DMS153 treated with DMSO at 0.1 percent for 48 hours (cell line): ENCODE measurements around the gene PLK3.
A peak's percentile ranks its signal among the peaks of the same experiment; 100 is the strongest.
"Not testable (repeated sequence)": the region's sequence is repeated elsewhere in the genome, so short reads cannot be mapped to it uniquely, and the experiment has no call there.

Experiments used
- DNase-seq: peaks from one replicate; lab custom pipeline; 2025; ENCODE audit not compliant: unreplicated experiment; lab: John Stamatoyannopoulos, UW

The PLK3 gene

DNA sequence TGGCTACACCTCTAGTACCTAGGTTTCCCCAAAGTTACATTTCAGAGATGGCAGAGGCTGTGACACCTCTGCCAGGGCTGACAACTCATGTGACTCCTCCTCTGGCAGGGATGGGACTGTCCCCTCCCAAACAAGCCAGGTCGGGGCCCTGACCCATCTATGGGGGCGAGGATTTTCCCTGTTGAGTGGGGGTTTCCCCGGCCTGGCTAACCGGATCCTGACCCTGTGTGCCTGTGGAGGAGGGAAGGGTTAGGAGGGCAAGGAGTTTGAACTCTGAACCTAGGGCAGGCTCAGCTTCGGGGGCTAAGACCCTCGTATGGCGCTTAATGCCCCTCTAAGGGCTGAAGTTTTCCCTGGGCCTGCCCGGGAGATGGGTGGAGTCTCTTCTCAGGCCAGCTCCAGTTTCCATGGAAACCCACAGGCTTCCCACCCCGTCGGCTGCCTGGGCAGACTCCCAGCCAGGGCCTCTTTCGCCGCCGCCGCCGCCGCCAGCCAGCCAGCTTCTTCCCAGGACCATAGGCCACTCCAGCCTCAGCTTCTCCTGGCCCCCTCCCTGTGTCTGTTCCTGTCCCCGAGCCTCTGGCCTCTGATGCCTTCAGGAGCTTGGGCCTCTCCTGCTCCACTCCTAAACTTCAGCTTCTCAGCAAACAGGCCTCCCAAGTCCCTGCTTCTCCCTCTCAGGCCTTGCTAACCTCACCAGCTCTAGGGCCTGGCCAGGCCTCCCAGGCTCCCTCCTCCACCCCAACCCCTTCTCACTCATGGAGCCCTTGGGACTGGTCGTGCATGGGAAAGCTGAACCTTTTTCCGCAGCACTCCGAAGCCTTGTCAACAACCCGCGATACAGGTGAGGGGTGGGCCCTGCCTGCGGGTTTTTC is 8.1 kb downstream of the PLK3 start, which contains the start of gene BTBD19:
Gene BTBD19 (plus strand): TSS at position 461 of the 875 bp plus-strand sequence. CDS start 298 bp downstream, at position 759.
- no peak for DNase-seq

DNA sequence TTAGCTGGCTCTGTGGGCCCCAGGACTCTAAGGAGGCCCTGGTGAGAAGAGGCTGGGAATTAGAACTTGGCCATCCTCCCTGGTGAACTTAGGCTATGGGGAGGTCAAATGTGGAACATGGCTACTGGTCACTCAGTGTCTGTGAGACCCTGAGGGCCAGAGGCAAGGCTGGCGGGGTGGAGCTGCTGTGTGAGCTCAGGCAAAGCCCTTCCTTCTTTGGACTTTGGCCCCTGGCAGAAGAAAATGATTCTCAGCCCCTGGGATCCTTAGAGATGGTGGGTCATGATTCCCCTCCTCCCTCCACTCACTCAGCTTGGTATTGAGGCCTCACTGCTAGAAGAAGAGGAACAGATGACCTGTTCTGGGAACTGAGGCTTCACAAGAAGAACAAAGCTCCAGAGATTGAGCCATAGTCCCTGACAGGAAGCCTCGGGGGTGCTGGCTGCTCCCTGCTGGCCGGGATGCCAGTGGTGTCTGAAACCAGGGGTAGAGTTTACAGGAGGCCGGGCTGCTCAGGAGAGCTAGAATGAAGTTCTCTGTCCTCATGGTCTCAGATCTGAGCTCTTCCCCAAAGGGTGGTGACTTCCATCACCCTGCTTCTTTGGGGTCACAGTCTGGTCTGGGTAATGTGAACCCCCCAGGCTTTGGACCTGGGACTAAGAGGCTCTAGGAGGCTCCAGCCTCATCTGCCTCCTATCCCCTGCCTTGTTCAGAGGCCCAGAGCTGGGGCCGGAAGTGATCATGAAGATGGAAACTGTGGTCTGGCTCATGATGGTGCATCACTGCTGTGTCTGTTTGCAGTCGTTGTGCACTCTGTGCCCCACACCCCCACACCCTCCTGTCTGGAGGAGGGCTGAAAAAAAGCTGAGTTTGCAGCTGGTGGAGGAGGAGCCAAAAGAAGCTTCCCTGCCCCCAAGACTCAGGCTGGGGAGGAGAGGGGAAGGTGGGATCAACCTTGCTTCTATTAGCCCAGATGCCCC is 9.1 kb downstream of the PLK3 start:
- DNase-seq, result no peak

DNA sequence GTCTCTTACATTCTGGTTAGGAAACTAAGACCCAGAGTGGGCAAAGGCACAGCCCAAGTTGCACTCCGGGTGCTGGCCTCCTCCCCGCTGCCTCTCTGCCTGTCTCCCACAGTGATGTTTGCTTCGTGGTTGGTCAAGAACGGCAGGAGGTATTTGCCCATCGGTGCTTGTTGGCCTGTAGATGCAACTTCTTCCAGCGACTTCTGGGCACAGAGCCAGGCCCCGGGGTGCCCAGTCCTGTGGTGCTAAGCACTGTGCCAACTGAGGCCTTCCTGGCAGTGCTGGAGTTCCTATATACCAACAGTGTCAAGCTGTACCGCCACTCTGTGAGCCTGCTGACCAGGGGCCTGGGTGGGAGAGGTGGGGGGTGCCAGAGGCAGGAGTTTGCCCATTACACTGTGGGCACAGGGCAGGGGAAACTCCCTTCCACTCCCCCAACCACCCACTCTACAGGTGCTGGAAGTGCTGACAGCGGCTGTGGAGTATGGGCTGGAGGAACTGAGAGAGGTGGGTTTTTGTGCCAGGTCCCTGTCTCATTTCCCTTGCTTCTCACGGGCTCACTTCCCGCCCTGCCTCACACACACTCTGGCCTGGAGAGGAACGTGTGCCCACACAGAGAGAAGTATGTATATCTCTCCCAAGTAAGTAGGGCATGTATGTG is 10.1 kb downstream of the PLK3 start:
- DNase-seq, result no peak

DNA sequence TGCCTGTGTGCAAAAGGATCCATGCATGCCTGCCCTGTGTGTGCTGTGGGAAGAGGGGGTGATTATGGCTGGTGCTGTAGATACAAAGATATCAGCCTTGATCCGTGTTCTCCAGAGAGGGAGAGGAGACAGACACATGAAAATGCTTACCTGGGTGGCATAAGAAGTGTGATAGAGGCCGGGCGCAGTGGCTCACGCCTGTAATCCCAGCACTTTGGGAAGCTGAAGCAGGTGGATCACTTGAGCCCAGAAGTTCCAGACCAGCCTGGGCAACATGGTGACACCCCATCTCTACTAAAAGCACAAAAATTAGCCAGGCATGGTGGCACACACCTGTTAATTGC is 10.6 kb downstream of the PLK3 start:
- not testable (repeated sequence) for DNase-seq

DNA sequence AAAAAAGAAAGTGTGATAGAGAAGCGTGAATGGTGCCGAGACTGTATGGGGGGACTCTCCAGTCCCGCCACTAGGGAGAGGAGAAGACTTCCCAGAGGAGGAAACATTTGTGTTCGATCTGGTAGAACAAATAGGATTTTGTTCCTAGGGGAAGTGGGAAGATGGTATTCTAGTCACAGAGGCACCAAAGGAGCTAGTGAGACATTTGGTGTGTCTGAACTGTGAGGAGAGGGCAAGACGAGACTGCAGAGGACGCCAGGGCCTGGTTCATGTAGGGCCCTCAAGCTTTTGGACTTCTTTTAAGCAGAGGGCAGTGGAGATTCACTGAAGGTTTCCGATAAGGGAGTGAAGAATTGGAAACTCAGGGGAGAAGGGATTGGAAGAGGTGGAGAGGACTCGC is 11.1 kb downstream of the PLK3 start:
- DNase-seq, result no peak

DNA sequence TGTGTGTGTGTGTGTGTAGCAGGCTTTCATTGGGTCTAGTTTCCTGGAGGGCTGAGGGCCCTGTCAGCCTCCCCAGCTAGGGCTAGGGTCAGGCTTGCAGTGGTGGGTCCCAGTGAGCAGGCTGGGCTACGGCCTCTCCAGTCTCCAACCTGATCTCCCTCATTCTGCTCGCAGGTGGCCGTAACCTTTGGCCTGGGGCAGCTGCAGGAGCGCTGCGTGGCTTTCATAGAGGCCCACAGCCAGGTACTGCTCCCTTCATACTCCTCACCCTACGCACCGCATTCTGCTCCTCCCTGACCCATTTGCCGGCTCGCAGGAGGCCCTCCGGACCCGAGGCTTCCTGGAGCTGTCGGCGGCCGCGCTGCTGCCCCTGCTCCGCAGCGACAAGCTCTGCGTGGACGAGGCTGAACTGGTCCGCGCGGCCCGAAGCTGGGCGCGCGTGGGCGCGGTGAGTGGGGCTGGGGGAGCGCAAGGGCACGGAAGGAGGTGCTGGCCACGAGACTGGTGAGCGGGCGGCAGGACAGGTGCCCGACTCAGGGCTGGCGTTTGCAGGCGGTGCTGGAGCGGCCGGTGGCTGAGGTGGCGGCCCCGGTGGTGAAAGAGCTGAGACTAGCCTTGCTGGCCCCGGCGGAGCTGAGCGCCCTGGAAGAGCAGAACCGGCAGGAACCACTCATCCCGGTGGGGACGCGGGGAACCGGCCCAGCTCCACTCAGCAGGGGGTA is 12.8 kb downstream of the PLK3 start:
- no peak for DNase-seq

DNA sequence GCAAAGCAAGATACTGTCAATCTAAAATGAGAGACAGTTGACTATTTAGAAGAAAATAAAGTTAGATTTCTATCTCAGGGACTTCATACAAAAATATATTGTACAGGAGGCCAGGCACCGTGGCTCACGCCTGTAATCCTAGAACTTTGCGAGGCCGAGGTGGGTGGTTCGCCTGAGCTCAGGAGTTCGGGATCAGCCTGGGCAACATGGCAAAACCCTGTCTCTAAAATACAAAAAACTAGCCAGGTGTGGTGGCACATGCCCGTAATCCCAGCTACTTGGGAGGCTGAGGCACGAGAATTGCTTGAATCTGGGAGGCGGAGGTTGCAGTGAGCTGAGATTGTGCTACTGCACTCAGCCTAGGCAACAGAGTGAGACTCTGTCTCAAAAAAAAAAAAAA is 15.7 kb downstream of the PLK3 start:
- not testable (repeated sequence) for DNase-seq

DNA sequence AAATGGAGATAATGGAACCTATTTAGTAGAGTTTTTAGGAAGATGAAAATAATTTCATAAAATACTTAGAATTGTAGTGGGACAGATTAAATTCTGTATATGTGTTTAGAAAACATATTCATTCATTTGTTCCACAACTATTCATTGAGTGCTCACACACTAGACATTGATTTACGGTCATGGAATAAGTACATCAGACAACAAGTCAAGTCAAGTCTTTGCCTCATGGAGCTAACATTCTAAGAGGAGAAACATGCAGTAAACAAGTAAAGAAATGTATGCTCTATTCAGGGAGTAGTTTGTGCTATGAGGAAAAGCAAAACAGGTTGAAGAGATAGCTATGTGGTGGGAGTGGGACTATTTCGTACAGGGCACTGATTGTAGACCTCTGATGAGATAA is 17.1 kb downstream of the PLK3 start:
- DNase-seq, result no peak

DNA sequence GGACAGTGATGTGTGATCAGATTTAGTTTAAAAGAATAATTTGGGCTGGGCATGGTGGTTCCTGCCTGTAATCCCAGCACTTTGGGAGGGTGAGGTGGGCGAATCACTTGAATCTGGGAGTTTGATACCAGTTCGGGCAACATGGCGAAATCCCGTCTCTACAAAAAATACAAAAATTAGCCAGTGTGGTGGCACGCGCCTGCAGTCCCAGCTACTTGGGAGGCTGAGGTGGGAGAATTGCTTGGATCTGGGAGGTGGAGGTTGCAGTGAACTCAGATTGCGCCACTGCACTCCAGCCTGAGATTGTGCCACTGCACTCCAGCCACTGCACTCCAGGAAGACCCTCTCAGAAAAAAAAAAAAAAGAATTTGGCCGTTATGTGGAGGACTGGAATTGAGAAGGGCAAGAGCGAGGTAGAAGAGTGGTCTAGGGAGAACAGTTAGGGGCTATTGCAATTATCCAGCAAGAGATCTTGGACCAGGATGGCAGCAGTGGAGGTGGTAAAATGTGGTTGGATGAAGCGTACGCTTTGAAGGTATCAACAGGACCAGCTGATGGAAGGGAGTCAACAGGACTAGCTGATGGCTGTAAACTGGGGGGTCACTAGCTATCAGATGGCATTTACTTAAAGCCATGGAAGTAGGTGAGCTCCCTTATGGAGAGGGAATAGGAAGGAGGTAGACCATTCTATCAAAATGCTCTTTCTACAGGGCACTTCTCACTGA is 17.8 kb downstream of the PLK3 start:
- DNase-seq, result no peak

DNA sequence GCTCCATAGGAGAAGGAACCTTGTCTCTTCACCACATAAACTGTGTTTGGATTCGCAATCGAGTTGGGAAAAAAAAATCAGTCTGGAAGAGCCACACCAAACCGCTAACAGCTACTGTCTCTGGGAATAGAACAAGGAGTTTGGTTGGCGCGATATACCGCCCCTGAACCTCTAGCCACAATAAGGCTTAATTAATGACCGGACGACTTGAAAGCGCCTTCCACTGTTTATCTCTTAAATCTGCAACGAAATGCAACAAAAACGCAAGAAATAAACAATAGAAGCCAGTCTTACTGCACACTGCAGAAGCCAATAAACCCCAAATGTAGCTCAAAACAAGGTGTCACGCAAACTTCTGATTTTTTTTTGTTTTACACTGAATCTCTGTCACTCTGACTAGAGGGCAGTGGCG is 19.0 kb downstream of the PLK3 start:
- DNase-seq, result no peak

DNA sequence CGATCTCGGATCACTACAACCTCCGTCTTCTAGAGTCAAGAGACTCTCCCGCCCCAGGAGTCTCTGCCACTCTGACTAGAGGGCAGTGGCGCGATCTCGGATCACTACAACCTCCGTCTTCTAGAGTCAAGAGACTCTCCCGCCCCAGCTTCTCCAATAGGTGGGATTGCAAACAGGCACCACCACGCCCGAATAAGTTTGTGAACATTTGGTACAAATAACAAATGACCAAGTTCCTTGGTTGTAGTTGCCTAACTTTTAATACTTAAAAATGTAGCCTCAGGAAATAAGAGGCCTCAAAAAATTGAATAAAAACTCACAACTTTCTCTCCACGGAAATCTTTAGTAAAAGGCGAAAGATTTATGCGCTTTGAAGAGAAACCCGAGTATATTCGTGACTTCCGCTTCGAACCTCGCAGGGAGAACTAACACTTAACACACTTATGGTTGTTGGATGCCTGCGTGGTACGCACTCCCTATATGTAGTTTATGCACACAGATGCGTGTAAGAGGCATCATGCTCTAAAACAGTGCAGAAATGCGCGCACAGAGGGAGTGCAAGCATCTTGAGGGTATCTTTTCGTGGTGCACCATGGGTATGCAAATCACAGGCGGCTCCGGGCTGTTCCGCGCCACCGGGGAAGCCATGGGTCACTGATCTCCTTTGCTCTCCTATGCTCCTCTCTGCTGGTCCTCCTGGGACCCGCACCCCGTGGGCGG is 19.6 kb downstream of the PLK3 start:
- DNase-seq, result peak; percentile 95

DNA sequence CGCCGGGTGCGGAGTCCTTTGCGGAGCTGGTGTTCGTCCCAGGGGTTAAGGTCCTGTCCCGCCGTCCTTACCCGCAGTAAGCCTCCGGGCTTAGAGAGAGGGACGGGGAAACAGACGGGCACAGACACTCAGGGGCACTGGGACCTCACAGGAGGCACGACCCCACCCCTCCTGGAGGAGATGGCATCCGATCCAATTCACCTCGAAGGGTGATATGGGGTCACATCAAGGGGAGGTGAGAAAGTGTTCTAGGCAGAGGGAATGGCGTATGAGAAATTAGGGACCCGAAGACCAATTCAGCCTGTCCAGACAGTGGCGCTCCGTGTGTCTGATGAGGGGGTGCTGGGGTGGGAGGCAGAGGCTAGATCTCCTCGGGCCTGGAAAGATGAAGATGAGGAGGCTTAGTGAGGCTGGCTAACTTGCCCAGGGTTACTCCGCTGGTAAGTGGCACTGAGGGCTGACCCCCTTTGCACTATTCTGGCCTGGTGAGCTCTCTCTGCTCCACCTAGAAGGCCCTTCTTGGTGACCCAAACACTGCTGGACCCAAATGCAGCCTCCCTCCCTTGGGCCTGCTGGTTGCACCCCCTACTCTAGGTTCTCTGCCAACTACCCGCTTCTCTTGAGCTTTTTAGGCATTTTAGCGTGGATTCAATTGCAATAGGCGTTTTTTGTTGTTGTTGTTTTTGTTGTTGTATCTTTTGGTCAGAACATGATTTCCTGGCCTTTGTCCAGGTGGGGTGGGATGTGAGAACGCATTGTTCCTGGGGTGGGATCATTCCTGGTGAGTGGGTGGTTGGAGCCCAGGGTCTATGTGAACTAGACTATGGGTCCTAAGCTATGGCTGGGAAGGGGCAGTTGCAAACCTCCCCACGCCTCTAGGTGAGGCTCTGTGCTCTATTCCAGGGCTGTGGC is 20.4 kb downstream of the PLK3 start:
- DNase-seq, result no peak

DNA sequence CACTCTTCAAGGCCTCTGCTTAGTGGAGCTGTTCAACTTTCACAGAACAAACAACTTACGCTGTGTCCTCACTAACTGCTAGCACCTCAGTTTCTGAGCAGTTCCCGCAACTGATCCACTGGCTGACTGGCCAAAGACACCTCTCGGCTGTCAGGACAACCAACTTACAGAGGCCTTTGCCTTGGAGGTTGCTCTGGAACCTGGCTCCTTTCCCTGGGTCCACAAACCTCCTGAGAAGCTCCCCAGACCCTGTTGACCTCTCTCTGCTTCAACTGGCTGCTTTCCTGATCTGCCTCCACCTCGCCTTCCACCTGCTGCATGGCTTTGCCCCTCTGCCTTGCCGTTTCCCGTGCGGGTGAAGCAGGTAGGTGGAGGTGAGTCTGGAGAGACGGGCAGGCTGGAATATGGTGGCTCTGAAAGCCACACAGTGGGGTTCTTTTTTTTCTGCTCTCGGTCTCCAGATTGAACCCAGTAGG is 21.1 kb downstream of the PLK3 start:
- DNase-seq, result no peak

DNA sequence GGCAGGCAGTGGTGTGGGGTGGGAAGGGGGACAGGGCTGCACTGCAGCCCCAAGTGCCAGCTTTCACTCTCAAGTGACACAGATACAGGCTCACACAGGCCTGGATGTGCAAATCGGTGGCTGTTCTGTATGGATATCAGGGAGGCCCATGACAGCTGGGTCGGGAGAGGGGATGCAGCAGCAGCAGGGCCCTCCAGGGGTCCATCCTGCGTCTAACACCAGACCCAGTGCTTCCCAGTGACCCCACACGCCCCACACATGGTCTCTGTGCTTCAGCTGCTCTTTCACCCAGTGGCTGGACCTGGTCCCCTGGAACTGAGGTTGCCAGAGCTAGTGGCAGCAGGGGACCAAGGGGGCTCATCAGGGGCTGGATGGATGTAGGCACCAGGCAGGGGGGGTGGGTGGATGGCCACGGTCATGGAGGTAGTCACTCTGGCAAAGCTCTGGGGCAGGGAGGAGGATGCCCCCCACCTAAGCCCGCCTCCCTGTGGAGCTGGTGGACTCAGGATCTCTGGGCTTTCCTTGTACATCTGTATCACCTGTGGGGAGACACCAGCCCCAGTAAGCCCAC is 22.0 kb downstream of the PLK3 start:
- no peak for DNase-seq

DNA sequence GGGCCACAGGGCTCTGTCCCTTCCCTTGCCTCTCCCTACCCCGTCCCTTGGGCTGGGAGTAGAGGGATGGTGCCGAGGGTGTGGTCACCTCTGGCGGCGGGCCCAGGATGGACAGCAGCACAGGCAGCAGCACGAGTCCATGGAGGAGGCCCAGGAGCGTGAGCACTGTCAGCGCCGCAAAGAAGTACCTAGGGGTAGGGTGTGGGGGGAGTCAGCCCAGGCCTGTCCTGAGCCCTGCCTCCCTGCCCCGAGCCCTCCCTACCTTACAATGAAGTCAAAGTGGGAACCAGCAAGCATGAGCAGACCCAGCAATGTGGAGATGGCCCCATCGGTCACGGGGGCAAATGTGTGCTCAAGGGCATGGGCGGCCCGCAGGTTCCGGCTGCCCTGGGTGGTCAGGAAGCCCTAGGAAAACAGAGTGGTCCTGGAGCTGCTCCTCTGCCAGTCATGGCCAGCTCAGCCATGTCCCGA is 22.8 kb downstream of the PLK3 start:
- no peak for DNase-seq

DNA sequence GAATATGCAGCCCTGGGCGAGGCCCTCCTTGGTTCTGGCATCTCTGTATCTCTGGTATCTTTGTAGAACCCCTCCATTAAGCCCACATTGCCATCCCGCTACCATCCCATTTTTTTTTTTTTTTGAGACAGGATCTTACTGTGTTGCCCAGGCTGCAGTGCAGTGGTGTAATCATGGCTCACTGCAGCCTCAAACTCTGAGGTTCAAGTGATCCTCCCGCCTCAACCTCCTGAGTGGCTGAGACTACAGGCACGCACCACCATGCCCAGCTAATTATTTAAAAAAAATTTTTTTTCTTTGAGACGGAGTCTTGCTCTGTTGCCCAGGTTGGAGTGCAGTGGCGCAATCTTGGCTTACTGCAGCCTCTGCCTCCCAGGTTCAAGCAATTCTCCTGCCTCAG is 24.2 kb downstream of the PLK3 start:
- DNase-seq, result not testable (repeated sequence)

DNA sequence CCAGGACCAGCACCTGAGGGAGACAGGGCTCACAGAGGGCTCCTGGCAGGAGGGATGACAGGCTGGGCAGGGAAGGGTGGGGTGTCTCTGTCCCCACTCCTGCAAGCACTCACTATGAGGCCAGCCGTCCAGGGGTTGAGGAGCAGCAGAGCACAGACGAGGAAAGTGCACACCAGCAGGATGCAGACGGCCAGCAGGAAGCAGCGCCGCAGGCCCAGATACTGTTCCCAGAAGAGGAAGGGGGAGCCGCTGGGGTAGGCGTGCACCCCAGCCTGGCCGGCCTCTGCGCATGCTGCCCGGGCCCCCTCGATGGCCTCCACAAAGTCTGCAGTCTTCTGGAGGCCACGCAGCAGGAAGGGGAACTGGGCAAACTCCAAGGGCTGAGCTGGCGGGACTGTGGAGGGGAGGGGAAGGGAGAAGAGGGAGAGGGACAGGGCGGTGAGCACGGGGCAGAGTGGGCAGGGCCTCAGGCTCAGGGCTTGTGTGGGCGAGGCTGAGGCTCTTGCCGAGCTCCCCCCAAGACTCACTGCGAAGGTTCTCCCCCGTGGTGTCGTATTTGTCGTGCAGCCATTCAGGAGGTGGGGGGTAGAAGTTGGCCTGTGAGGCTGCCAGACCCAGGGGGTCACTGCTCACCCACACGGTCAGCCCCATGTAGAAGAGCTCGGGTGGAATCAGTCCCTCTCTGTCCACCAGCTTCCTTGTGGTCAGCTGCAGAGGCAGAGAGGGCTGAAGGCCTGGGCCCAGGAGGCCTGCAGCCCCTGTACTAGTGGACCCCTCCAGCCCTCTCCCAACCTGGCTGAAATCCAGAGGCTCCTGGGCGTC is 26.4 kb downstream of the PLK3 start:
- no peak for DNase-seq
